NCI-H82 treated with DMSO at 0.1 percent for 48 hours (cell line): ENCODE data around the gene ZNF274.
"Not testable (repeated sequence)": the region's sequence is repeated elsewhere in the genome, so short reads cannot be mapped to it uniquely, and the experiment has no call there.

Experiments
- DNase-seq: peaks from one replicate; lab custom pipeline; 2025; ENCODE audit not compliant: unreplicated experiment; lab: John Stamatoyannopoulos, UW

ZNF274 gene

GRCh38 chr19:58182989-58183816 is at the start of gene ZNF274:
Gene ZNF274, plus strand, starts transcription at chr19:58183061. Its CDS starts 905 bp downstream, at chr19:58183966.
- peak; percentile 79 for DNase-seq

- DNase-seq, result no peak
Measured at GRCh38 chr19:58134244-58134643, 48.6 kb upstream of the ZNF274 start.

DNA sequence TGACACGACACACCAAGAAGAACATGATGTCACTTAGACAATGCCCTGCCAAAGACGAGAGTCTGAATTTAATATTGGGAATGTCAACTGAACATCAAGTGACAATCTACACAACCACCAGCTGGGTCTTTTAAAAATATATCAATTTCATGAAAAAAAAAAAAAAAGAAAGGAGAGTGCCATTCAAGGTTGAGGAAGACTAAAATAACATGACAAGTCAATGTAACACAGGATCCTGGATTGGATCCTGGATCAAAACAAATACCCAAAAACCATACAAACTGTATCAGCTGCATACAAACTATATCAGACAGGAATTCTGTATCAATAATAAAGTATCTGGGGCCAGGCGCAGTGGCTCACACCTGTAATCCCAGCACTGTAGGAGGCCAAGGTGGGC is 37.0 kb upstream of the ZNF274 start:
- no peak for DNase-seq

DNA sequence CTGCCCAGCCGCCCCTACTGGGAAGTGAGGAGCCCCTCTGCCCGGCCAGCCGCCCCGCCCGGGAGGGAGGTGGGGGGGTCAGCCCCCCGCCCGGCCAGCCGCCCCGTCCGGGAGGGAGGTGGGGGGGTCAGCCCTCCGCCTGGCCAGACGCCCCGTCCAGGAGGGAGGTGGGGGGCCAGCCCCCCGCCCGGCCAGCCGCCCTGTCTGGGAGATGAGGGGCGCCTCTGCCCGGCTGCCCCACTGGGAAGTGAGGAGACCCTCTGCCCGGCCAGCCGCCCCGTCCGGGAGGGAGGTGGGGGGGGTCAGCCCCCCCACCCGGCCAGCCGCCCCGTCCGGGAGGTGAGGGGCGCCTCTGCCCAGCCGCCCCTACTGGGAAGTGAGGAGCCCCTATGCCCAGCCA is 35.4 kb upstream of the ZNF274 start:
- not testable (repeated sequence) for DNase-seq

GRCh38 chr19:58150328-58150921 is 32.4 kb upstream of the ZNF274 start, which contains the start of gene ZNF329:
Gene ZNF329, minus strand, starts transcription at chr19:58150789. Its CDS starts 21,286 bp downstream, at chr19:58129503.
- peak; percentile 58 for DNase-seq

DNA sequence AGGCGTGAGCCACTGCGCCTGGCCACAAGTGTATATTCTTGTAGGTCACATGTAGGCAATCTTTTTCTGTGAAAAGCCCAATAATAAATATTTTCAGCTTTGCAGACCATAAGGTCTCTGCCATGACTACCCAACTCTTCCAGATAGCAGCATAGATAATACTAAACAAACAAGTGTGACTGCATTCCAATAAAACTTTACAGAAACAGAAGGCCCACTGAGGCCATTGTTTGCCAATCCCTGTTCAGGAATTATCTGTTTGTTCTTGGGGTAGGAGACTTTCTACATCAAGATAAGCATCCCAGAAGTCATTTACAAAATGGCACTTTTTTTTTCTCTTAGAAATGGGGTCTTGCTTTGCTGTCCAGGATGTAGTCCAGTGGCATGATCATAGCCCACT is 29.5 kb upstream of the ZNF274 start:
- no peak for DNase-seq

GRCh38 chr19:58154287-58154678 is 28.6 kb upstream of the ZNF274 start:
- DNase-seq, result no peak

DNA sequence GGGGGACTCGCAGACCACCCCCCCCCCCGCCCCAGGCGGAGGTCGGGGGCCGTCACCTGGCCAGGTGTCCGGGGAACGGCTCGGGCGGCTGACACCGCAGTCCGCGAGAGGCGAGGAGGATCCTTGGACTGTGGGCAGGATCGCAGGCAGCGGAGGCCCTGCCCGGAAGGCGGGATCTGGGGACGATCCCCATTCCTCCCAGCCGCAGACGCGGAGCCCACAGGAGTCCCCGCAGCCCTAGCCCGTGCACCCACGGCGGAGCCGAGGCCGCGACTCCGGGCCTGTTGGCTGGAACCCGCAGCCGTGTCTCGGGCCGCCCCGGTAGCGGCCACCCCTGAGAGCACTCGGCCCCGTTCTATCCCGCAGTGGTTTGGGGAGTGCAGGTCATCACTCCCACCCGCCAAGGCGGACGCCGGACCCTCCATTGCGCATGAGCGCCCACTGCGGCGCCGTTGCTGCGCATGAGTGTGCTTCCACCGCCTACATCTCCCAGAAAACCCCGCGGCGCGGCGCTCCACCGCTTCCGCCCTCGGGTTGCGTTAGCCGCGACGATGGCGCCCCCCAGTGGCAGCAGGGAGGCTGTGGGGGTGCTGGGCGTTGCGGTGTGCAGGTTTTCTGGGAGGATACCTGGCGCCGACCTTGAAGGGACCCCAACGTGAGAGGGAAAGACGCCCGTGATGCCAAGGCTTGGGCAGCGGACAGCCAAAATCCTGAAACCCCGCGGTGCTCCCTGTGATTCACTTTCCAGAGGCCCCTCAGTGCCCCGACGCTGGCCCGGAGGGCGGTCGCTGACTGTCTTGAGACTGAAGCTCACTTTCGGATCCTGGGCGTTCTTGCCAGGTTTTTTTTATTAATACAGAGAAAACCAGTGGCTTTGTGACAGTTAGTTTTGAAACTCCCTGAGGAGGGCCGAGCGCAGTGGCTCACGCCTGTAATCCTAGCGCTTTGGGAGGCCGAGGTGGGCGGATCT is 27.9 kb upstream of the ZNF274 start:
- DNase-seq, result peak; percentile 59

DNA sequence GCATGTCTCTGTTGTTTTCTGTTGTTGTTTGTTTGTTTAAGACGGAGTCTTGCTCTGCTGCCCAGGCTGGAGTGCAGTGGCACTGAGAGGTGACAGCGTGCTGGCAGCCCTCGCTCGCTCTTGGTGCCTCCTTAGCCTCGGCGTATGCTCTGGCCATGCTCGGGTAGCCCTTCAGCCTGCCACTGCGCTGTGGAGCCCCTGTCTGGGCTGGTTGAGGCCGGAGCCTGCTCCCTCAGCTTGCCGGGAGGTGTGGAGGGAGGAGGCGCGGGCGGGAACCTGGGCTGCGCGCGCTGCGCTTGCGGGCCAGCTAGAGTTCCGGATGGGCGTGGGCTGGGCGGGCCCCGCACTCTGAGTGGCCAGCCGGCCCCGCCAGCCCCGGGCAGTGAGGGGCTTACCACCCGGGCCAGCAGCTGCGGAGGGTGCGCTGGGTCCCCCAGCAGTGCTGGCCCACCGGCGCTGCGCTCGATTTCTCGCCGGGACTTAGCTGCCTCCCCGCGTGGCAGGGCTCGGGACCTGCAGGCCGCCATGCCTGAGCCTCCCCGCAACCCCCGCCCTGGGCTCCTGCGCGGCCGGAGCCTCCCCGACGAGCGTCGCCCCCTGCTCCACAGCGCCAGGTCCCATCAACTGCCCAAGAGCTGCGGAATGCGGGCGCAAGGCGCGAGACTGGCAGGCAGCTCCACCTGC is 25.7 kb upstream of the ZNF274 start:
- DNase-seq, result no peak

- no peak for DNase-seq
Measured at GRCh38 chr19:58166268-58166667, 16.6 kb upstream of the ZNF274 start.

- no peak for DNase-seq
Measured at GRCh38 chr19:58166708-58167280, 16.1 kb upstream of the ZNF274 start.

DNA sequence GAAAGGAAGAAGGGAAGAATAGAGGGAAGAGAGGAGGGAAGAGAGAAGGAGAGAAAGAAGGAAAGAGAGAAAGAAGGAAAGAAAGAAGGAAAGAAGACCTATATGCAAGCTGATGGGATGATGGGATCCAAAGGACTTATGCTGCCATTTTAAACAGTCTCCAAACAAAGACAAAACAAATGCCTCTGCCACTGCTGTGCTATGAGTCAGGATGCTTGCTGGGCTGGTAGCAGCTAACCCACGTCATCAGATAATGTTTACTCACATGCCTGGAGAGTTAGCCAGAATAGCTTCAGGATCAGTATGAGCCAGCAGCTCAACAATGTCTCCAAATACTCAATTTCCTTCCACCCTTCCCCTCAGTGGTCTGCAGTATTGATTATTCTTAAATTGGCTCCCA is 12.0 kb upstream of the ZNF274 start:
- DNase-seq, result no peak

- DNase-seq, result peak; percentile 45
Measured at GRCh38 chr19:58181902-58182576, 822 bp upstream of the ZNF274 start.

- no peak for DNase-seq
Measured at GRCh38 chr19:58182577-58182988, 278 bp upstream of the ZNF274 start.

GRCh38 chr19:58183817-58184215 is 955 bp downstream of the ZNF274 start:
- no peak for DNase-seq

DNA sequence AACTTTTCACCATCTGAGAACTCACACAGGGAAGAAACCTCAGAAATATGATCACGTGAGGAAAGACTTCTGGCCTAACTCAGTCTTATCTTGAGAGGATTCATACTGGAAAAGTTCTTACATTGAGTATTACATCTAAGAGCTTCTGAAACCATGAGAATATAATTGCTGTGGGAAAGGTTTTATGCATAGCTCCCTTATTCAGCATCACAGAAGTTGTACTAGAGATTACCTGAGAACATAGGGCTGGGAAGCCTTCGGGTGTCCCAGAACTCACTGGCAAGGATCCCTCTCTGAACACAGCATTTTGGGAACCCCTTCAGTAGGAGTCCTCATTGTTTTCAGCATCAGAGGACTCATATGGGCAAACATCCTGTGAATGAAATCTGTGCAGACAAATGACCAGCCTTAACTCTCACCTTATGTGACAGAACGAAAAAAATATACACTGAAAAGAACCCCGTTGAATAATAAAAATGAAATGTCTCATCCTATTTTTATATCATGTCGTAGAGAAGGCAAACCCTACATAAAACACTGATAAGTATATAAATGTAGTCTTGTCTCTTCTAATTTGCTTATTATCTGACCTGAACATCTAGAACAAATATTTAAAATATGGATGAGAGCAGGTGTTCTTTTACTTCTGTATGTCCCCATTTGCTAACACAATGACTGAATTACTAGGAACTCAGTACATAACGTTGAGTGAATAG is 14.2 kb downstream of the ZNF274 start:
- DNase-seq, result no peak

DNA sequence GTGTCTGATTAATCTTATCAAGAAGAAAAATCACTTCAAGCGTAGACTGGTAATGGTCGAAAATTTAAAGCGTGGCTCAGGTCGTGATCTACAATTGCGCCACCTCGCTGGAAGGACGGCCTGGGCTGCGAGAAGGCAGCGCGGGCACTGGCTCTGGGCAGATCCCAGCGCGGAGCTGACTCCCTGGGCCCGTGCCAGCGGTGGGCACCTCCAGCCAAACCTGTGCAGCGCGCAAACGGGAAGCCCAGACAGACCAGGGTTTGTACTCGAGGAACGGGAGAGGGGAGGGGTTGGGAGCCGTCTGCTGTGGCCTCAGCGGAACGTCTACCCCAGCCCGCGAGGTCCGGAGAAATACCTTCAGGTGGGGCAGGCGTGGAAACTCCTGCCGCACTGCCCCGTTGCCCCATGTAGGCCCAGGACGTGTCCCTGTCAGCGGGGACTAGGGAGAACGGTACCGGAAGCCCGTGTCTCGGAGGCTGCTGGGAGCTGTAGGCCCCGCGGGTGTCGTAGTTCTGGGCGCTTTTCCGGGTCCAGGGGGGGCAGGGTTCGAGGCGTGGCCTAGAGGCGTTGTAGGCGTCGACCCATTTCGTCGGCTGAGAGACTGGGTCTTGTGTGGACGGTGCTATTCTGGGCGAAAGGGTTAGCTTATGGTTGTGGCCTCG is 21.1 kb downstream of the ZNF274 start:
- no peak for DNase-seq

- no peak for DNase-seq
Measured at GRCh38 chr19:58204566-58204965, 21.7 kb downstream of the ZNF274 start.

GRCh38 chr19:58209577-58209976 is 26.7 kb downstream of the ZNF274 start:
- no peak for DNase-seq
